ENCODE measurements around the gene SULF2.

The SULF2 gene

DNA sequence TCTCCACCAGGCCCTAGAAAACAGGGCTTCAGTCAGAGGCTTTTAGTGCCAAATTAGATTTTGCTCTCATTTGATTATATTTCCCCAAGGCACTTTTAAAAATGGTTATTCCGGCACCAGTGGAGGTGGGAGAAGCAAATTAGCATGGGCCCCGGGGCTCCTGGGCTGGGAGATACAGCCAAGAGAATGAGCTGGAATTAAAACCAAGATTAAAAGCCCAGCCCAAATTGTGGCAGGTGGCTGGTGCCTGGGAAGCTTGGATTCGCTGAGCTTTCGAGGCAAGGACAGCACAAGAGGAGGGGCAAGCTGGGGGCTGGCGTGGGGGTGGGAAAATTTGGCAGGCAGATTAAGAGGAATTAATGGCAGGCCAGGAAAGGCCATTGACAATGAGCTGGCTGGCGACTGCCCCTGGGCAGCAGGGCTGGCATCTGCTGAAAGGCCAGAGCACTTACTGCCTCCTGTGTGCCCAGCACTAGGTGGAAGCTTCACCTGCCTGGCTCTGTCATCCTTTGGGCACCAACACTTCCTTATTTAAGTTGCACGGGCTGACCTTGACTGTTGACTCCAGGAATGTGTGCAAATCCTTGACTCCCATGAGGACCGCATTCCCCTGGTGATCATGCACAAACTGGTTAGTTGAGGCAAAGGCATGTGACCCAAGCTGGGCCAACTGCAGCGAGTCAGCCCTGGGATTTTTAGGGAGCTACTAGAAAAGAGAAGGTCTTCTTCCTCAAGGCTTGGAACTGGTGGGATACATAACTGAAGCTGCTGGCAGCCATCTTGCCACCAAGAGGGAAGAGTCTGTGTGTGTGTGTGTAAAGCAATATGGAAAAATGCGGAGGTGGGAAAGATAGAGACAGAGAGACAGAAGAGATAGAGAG lies 76.1 kb downstream of the SULF2 start:
- DNase-seq = no peak

DNA sequence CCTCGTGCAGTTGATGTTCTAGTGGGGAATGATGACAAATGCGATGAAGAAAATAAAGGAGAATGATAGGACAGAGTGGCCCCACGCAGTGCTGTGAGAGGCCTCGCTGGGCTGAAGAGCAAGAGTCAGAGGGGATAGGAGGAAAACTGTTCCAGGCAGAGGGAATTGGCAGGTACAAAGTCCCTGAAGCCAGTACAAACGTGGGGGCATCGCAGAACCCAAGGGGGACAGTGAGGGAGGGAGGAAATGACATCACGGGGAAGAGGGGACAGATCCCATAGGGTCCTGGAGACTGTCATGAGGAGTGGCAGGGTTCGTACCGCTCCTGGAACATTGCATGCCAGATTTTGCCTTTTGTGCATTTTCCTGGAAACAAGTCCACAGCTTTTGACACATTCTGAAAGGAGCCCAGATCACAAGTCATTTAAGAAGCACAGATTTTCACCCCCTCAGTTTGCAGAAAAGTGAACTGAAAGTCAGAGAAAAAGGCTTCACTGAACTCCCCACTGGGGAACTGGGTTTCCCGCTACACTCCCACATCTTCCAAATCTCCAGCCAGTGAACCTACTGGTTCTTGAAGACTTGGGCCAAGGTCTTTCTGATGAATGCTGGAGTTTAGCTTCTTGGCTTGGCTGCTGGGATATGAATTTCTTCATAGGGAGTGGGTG lies 77.0 kb downstream of the SULF2 start:
- DNase-seq = no peak

DNA sequence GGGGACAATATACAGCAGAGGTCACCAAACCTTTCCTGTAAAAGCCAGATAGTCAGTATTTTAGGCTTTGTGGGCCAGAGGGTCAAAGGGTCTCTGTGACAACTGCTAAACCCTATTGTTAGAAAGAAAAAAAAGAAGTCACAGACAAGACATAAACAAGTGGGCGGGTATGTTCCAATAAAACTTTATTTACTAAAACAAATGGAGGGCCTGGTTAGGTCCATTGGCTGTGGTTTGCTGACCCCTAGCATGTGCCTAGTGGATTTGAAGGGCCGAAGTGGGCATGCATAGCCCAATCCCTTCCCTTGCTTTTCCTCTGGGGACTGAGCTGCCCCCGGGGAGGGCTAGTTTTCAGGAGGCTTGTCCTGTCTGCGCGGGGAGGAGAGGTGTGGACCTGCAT lies 78.9 kb downstream of the SULF2 start:
- DNase-seq = no peak

DNA sequence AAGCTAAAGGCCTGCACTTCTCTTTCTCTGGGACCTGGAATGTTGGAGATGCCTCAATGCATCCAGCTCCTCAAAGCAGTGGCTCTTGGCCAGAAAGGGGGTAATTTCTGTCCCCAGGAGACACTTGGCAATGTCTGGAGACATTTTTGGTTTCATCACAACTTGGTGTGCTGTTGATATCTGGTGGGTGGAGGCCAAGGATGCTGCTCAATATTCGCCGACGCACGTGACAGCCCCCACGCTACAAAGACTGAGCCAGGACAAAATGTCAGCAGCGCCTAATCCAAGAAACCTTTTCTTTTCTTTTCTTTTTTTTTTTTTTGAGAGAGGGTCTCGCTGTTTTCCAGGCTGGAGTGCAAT lies 79.8 kb downstream of the SULF2 start:
- no peak for DNase-seq

DNA sequence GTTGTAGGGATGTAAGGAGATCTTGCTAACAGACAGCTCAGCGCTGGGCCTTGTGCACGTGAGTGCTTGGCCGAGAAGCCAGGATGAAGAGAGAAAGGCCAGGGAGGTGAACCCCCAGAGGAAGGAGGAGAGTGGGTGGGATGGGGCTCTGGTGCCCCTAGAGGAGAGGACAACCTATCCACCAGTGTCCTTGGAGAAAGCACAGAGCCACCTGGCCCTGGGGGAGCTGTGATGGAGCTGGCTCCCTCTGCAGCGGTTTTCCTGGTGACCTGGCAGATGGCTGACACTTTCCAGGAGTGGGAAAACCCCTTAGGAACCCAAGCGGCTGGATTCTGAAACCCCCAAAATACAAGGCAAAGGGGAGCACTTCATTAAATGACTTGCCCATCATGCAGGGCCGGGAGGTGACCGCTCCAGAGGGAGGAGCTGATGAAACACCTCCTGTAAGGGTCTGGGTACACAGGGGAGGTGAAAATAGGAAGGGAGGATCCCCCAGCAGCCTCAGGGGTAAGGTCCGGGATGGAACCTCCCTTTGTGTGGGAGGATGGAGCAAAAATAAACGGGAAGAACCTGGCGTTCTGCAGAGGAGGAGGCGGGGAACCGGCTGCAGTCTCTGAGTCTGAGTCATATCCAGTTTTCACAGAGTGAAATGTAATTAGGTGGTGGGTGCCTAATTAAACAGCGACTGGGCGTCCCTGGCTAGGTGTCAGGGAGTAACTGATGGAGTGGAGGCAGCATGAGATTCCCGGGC lies 80.4 kb downstream of the SULF2 start:
- DNase-seq = no peak

DNA sequence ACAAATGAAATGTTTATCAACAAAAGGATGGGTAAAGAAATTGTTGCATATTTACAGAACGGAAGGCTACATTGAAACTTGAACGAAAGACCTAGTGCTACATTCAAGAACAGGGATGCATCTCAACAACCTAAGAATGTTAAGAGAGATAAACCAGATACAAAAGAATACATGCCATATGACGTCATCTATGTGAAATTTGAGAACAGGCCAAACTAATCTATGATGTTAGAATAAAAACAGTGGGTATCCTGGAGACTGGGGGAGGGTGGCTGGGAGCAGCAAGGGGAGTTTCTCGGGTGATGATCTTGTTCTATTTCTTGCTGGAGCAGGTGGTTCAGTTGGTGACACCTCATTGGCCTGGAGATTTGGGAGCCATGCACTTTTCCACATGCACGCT lies 81.5 kb downstream of the SULF2 start:
- DNase-seq = no peak

DNA sequence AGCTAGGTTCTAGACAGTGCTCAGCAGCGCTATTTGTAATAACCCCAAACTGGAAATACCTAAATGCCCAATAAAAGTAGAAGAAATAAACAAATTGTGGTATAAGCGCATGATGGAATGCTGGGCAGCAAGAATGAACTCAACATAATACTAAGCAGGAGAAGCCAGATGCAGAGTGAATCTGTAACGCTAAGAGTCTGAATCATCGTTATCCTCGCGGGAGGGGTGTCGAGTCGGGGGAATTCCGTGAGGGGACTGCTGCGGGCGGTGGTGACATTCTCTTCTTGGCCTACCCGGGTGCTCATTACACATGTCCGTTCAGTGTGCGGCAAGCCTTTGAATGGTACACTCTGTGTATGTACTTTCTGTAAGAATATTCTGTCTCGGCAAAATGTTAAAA lies 83.7 kb downstream of the SULF2 start:
- no peak for DNase-seq

DNA sequence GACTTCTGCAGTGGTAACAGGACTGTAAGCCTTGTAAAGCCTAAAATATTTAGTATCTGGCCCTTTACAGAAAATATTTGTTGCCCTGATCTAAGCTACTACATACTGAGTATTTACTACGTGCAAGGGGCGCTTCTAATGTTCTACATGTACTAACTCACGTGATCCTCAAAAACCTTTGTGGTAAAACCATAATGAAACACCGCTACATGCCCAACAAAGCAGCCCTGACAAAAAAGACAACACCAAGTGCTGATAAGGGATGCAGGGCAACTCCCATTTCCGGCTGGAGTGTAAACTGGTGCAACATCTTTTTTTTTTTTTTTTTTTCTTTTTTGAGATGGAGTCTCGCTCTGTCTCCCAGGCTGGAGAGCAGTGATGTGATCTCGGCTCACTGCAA lies 85.0 kb downstream of the SULF2 start:
- no peak for DNase-seq

DNA sequence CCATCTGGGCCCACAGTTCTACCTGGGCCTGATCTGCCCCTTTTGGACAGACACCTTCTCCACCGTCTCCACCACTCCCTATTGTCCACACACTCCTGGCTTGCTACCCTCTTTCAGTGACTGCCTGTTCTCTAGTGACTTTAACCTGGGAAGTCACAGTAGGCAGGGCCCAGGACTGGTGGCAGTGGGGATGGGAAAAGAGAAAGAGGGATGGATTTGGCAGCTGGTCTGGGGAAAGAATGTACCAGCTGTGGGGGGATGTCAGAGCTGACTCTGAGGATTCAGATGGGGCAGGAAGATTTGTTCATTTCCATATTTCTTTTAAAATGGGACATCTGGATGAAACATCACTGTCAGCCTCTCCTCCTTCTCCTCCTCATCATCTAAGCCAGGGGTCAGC lies 85.5 kb downstream of the SULF2 start:
- no peak for DNase-seq

DNA sequence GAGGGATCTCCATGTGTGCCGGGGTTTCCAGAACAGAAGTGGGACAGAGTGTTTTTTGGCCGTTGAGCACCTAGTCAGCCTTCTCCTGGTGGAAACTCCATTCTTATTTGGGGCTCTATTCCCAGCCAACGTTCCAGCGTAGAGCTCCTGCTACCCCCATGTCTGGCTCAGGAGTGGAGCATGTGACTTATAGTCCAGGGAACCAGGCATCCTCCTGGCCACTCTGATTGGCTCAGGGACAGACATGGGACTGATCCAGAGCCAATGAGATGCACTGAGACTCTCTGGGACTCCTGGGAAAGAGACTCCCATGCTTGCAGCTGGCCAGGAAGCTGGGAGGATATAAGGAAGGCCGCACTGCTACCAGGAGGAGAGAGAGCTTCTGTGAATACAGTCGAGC lies 87.1 kb downstream of the SULF2 start:
- no peak for DNase-seq

DNA sequence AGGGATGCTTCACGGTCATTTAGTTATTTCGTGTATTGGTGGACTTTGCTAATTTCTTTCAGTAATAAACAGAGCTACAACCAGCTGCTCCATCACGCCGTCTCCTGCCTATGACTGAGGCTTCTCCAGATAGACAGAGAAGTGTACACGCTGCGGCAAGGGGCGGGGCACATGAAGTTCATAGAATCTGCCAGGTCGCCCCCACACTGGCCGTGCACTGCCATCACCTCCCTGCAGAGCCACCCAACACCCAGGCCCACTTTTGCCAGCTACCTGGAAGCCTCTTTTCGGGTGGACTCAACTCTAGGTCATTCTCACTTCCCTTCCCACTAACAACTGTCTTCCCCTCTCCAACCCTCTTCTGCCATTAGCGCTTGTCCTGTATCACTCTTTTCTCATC lies 88.4 kb downstream of the SULF2 start:
- no peak for DNase-seq

DNA sequence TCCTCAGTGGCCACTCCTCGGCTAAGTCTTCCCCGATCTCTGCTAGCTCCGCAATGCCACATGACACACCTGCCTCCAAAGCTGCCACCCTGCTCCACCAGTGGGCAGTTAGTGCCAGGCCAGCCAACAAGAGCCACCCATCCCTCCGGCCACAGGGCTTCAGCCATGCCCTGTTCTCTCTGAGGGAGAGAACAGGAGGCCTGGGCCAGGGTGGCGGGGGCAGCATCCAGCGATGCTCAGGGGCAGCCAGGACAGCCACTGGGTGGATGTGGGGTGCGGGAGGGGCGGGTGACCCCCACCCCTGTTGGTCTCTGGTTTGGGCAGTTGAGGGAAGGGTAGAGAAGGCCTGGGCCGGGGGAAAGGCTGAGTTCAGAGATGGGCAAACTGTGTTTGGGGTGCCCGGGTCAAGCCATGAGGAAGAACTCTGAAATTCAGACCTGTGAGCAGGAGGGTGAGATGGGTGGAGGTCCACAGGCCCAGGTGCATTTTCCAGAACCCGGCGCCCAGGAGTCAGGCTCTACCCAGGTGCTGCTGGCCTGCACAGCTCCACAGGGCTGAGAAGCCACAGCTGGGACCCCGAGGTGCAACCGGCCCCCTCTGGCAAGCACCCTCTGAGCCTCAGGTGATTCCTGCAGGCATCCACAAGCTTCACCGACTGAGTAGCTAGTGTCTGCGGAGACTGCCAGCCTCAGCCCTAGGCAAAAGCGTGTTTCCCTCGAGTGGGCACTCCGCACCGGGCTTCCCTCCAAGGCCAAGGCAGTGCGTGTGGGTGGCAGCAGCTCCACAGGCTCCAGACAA lies 91.1 kb downstream of the SULF2 start:
- no peak for DNase-seq

DNA sequence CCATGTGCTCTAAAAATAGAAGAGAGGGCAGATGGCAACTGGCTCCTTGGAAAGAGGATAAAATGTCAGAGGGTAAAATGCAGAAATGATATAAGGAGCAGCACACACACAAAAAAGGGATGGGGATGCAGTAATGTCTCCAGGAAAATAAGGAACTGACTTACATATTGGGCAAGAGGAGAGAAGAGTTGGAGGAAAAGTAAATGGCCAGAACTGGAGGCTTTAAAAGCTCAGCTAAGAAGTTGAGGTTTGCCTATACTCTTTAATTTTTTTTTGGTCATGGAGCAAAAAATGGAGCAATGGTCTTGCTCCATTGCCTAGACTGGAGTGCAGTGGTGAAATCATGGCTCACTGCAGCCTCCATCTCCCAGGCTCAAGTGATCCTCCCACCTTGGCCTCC lies 93.7 kb downstream of the SULF2 start:
- DNase-seq = no peak

DNA sequence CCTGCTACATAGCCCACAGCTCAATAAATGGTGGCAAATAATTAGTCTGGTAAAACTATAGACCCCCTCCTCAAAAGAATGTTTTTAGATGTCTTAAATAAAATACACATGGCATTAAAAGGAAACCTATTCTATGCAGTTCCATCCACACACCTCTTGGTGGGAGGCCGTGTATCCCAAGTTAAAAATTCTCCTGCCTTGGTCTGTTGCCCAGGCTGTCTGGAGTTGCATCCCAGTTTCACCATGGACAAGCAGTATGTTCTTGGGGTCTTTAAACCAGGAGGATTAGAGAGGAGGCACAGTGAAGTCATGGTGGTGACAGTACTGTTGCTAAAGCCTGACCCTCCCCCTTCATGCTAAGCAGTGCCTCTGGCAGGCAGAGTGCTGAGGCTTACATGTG lies 95.5 kb downstream of the SULF2 start:
- DNase-seq = no peak

DNA sequence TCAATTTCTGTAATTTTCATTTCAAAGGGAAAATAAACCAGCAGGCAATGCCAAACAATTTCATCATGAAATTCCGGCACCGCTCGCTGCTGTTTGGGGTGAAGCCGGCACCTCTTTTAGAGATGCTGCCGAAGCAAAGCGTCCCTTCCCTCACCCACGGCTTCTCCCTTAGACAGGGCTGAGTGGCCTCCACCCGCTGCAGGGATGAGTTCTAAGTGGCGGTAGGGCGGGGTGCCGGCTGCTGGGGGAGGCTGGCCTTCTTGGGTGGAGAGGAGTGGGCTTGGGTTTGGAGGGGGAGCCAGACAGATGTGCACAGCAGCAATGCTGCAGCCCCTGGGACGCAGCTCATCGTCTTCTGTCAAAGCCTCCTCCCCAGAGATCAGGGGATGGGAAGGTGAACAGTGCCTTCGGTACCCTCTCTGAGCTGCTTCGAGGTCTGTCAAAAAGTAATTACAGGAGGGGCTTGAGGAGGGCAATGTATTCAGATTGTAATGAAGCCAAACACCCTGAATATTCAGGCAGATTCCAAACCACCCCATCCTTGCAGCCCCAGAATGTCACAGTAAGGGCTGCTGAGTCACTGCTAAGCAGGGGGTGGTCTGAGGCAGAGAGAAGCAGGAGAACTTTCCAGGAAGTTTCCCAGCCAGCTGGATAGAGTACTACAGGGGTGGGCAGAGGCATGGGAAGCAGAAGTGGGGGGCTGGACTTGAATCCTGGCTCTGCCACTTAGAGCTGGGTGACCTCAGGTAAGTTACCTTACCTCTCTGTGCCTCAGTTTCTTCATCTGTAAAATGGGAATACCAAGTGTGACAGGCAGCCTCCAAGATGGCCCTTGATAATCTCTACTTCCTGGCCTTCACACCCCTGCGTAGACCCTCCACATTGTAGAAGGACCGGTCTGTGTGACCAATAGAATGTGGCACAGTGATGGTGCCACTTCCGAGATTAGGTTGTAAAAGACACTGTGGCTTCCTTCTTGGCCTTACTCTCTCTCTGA lies 96.6 kb downstream of the SULF2 start:
- no peak for DNase-seq

DNA sequence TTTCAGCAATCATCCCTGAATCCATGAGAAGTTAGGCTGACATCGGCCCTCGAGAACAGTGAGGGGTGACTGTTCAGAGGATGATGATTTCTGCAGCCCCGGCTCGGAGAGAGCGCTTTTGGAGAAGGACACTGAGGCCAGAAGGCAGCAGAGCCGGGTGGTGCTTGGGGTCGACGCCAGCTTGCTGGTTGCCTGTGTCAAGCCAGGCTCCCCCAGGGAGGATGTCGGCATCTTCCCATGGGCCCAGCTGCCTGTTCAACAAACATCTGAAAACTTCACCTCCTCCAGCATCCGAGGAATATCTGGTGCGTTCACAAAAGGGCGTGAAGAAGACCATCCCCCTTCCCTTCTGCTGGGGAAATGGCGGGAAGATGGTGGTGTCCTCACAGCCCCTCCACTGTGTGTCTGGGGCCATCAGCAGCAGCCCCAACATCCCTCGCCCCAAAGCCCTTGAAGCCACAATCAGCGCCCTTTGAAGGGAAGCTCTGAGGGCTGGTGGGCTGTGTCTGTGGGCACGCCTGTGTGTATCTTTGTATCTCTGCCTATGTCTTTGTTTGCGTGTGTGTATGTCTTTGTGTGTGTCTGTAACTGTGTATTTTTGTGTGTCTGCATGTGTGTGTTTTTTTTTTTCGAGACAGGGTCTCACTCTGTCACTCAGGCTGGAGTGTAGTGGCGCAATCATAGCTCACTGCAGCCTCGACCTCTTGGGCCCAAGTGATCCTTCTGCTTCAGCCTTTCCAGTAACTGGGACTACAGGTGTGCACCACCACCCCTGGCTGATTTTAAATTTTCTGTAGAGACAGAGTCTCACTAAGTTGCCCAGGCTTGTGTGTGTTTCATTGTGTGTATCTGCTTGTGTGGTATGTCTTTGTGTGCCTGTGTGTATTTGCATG lies 97.9 kb downstream of the SULF2 start:
- DNase-seq = no peak

DNA sequence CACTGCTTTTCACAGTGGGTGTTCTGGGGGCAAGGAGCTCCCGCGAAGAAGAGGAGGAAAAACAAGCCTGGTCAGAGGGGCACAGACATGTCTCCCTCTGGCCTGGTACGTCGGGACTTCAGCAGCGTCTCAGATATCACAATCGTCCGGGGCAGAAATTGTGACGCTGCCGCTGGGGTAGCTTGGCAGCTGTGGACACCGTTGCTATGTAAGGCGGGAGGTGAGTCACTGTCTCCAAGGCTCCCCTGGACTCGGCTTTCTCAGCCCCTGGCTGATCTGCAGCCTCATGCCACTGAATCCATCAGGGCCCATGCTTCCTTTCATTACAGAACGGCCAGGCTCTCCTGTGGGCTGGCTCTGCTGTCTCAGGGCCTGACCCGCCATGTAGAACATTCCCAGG lies 98.7 kb downstream of the SULF2 start:
- no peak for DNase-seq

DNA sequence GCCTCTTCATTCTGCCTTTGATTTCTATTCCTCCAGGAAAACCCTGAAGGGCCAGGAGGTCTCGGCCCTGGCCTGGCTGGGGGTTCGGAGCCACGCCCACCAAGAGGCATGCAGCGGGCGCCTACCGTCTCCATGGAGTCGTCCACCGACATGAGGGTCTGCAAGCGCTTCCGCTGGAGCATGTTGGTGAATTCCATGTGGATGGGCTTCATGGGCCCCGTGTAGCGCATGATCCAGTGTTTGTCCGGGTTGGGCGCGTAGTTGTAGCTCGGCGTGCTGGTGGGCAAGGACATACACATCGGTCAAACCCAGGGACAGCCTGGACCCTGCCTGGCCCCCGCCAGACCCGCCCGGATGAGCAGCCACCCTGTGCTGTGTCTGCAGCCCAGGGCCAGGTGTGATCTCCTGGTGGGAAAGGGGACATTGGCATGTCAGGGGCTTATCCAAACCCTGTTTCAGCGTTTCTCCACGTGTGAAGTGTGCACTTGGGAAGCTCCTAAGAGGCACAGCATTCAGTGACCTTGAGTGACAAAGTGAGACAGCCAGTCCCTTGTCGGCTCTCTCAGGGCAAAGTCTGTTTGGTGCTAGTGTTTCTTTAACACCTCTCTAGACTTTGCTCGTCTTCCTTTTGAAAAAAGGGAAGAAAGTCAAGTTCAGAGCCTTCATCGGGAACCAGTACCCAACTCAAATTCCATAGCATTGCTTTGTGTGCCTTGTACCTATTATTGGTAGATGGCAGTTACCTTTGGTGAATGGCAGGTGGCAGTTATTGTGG lies 100.8 kb downstream of the SULF2 start:
- no peak for DNase-seq

DNA sequence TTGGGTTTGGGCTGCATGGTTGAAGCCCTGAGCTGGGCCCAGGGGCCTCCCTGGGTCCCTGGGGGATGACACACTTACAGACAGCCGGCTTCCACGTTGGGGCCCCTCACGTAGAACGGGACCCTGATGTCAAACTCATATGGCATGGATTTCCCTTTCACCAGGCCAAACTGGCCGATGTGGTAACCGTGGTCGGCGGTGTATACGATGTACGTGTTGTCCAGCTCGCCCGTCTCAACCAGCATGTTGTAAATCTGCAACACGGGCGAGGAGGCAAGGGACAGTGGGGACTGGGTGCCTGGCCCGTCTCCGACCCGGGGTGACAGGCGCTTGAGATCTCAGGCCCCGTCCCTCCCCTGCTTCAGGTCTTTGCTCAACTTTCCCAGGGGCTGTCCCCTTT lies 102.4 kb downstream of the SULF2 start:
- no peak for DNase-seq

Measured in stimulated activated CD4-positive, alpha-beta T cell treated with anti-CD3 and anti-CD28 coated beads, Interleukin-15, amount 100 ng/mL, for 24 hours (primary cell).